Ovary (tissue), 9 donors: ENCODE data around the gene HYI. TPM values are rescaled to one million over a fixed set of nuclear protein-coding genes. Genes with fewer than 3 reads are reported as not detected.
"Not testable (repeated sequence)": the region's sequence is repeated elsewhere in the genome, so short reads cannot be mapped to it uniquely, and the experiment has no call there.

ENCODE experiments used
- DNase-seq, 5 donors: peaks; one replicate each; pipeline ENCODE4 v3.0.0-alpha.2; 2019 to 2020
- H3K27ac ChIP-seq, 2 donors: fragments of 200-600 bp; one replicate each; pipeline versions ENCODE4 v1.5.1 to v1.8.0; 2019 to 2022
- H3K27me3 ChIP-seq: fragments of 200-600 bp; one replicate; pipeline ENCODE4 v1.8.0; 2022
- H3K36me3 ChIP-seq: fragments of 200-600 bp; sonication (generic); one replicate; pipeline ENCODE4 v1.5.1; 2019
- H3K4me1 ChIP-seq: one replicate; pipeline ENCODE4 v1.8.1; 2013; ENCODE audit warnings: mild to moderate bottlenecking, moderate library complexity; ENCODE audit not compliant: insufficient read depth
- H3K4me3 ChIP-seq: fragments of 200-600 bp; sonication (generic); one replicate; pipeline ENCODE4 v1.5.1; 2017
- H3K9me3 ChIP-seq, 2 donors: fragments of 200-600 bp in 1 of 2; sonication (generic) in 1 of 2; one replicate each; pipeline versions ENCODE4 v1.5.1 to v1.8.1; 2013 to 2019; ENCODE audit warnings: mild to moderate bottlenecking in 1 of 2, moderate library complexity in 1 of 2
- EP300 ChIP-seq: sonication (generic); formaldehyde crosslinking; IDR thresholded peaks from one replicate; pipeline ENCODE4 v1.6.1; 2017; ENCODE audit warnings: antibody characterized with exemption
- POLR2A ChIP-seq: fragments of 450-650 bp; IDR thresholded peaks from one replicate; pipeline ENCODE4 v1.6.1; 2017; ENCODE audit warnings: antibody characterized with exemption, mild to moderate bottlenecking, moderate library complexity
- WGBS, 3 donors: extraction: QIAGEN DNeasy Blood & Tissue Kit in 1 of 3; methylation state at CpG; one replicate each; pipeline versions ENCODE4 v1.1.5 to v1.1.7; 2013 to 2017; 5-methylcytosine and 5-hydroxymethylcytosine counted together
- intact Hi-C, 4 donors: fragments of 100-400 bp; cut with DNase I; formaldehyde crosslinking; loops; one replicate each; pipeline versions ENCODE4 v1.11.0 to v1.15.1; 2022 to 2023
- polyA plus RNA-seq, 2 donors: library from polyadenylated mRNA; stranded (reverse); fragments of 200-250 nt in 1 of 2; fragments of 350-450 nt in 1 of 2; fragmentation: Illumina TruSeq in 1 of 2; extraction: RNeasy Lipid Tissue Mini Kit (QIAGEN cat#74804) in 1 of 2; gene quantifications; one replicate each; pipeline ENCODE4 v1.2.3, GENCODE V29; 2013 to 2014
- total RNA-seq, 7 donors: library from RNA; depleted of rRNA in 2 of 7; stranded (reverse); fragments of >200 nt in 2 of 7; fragmentation: NEBNext Ultra II Directional in 3 of 7; extraction: Animal tissue kit (Norgen Biotek cat#: 25700) in 3 of 7; gene quantifications; one replicate each; pipeline versions ENCODE4 v1.1.0 to v1.2.4, GENCODE V29; 2016 to 2023
- TF ChIP-seq, protein P1 (sequence below), 3 donors: fragments of 450-650 bp in 2 of 3; fragments of 200-600 bp in 1 of 3; IDR thresholded peaks; one replicate each; pipeline versions ENCODE4 v1.5.1 to v1.8.0; 2016 to 2022; ENCODE audit warnings: antibody characterized with exemption in 3 of 3, mild to moderate bottlenecking in 1 of 3
- donor health status: DM: no; HTN: no; CAD: no; lungs with moderate emphysema.
- donor health status: DM: no; HTN: no; CAD: no.
- donor health status: Bipolar disorder and iron deficiency.
- donor health status: DM: yes; HTN: yes; CAD: no.
- donor health status: DM: no; HTN: no; CAD: no.
- donor health status: DM: yes; HTN: yes; CAD: no.

The HYI gene
- total and polyA plus RNA-seq, 9 donors = 16.6 to 94.4 (median 77.2) TPM

DNA sequence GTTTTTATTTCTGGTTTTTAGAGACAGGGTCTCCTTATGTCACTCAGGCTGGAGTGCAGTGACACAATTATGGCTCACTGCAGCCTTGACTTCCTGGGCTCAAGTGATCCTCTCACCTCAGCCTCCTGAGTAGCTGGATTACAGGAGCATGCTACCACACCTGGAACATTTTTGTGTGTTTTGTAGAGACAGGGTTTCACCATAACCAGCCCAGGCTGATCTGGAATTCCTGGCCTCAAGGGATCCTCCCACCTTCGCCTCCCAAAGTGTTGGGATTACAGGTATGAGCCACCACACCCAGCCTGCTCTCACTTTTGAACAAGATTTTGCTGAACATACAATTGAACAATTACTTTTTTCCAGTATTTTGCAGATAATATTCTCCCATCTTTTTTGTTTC is 24.0 kb upstream of the HYI start:
- no peak for DNase-seq
- WGBS, 3 donors = 92 to 100% (median 97%) methylated on average over 1 of the region's 1 CpG
- Histone ChIP-seq H3K27me3 (no peaks in the 10 kb centered on the region), H3K4me1 (no peaks in the 10 kb centered on the region), H3K4me3 (no peak overlapping the region), H3K27ac (no peak overlapping the region), H3K36me3 (no peaks in the 10 kb centered on the region), H3K9me3 (no peaks in the 10 kb centered on the region)
- intact Hi-C loops = no loop called here
- TF ChIP-seq EP300 = no peak
- TF ChIP-seq, protein P1, sequence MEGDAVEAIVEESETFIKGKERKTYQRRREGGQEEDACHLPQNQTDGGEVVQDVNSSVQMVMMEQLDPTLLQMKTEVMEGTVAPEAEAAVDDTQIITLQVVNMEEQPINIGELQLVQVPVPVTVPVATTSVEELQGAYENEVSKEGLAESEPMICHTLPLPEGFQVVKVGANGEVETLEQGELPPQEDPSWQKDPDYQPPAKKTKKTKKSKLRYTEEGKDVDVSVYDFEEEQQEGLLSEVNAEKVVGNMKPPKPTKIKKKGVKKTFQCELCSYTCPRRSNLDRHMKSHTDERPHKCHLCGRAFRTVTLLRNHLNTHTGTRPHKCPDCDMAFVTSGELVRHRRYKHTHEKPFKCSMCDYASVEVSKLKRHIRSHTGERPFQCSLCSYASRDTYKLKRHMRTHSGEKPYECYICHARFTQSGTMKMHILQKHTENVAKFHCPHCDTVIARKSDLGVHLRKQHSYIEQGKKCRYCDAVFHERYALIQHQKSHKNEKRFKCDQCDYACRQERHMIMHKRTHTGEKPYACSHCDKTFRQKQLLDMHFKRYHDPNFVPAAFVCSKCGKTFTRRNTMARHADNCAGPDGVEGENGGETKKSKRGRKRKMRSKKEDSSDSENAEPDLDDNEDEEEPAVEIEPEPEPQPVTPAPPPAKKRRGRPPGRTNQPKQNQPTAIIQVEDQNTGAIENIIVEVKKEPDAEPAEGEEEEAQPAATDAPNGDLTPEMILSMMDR (IDR thresholded peaks at IDR 0.05) = no peak
- no peak for TF ChIP-seq POLR2A

DNA sequence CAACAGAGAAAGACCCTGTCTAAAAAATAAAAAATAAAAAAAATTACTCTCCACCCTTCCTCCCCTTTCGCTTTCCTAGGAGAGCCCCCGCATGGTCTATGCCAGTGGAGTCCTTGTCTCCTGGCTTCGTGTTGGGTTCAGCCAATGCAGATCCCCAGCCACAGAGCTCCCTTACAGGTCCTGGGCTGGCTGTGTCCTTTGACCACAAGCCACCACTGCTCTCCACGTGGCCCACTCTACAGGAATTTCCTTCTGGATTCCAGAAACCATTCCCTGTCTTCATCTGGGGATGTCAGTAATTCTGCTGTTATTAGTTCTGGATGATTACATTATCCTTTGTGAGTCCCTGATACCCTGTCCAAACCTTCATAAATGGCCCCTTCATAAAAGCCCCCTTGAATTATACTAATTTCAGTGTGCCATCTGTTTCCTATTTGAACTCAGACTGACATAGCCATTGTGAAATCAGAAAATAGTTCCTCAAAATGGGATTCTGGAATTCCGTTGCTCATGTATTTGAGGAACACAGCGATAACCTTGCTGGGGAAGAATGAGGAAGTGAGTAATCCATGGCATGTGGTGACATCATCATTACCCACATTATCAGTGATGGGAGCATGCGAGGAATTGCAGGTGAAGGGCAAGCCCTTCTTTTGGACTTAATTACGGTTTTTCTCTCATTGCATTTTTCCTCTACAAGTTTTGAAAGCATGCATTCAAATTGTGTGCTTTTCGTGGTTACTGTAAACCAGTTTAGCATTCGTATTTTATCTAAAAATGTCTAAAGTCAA is 22.1 kb upstream of the HYI start:
- intact Hi-C loops, H3K9me3 ChIP-seq, H3K36me3 ChIP-seq, H3K27ac ChIP-seq, H3K4me1 ChIP-seq, H3K27me3 ChIP-seq, DNase-seq, H3K4me3 ChIP-seq: not testable (repeated sequence)
- 33 to 40% (median 37%) methylated on average over 9 to 10 of the region's 10 CpGs for WGBS, 3 donors

DNA sequence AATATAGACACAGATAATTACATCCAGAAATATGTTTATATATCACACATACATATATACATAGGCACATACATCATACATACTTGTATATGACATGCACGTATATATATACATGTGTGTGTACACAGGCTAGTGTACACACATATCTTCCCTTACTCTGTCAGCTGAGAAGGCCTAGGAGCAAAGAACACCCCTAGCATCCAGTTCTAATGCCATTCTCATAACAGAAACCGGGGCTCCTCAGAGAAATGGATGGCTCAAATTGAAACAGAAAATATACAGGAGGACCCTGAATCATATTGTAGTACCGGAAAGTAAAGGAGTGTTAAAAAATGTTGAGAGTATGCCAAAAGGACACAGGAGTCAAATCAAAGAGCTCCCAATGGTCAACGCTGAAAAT is 19.7 kb upstream of the HYI start:
- H3K4me3 ChIP-seq = no peak overlapping the region
- intact Hi-C loops = no loop called here
- H3K36me3 ChIP-seq = no peaks in the 10 kb centered on the region
- TF ChIP-seq EP300 (no peak), POLR2A (no peak)
- TF ChIP-seq, protein P1 (IDR thresholded peaks at IDR 0.05) = no peak
- 60 to 69% (median 68%) methylated on average over 4 of the region's 4 CpGs for WGBS, 3 donors
- no peak for DNase-seq
- H3K27ac ChIP-seq = no peak overlapping the region
- H3K27me3 ChIP-seq = no peaks in the 10 kb centered on the region
- H3K4me1 ChIP-seq = no peaks in the 10 kb centered on the region
- H3K9me3 ChIP-seq = no peaks in the 10 kb centered on the region

DNA sequence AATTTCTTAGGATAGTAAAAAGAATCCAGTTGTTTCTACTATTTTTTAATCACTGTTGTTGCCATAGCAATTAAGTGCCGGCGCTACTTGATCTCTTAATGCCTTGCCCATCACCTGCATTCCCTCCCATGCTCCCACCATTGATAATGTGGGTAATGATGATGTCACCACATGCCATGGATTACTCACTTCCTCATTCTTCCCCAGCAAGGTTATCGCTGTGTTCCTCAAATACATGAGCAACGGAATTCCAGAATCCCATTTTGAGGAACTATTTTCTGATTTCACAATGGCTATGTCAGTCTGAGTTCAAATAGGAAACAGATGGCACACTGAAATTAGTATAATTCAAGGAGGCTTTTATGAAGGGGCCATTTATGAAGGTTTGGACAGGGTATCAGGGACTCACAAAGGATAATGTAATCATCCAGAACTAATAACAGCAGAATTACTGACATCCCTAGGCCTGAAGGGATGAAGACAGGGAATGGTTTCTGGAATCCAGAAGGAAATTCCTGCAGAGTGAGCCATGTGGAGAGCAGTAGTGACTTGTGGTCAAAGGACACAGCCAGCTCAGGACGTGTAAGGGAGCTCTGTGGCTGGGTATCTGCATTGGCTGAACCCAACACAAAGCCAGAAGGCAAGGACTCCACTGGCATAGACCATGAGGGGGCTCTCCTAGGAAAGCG is 18.9 kb upstream of the HYI start:
- H3K36me3 ChIP-seq, H3K9me3 ChIP-seq, DNase-seq, H3K27me3 ChIP-seq, H3K4me3 ChIP-seq, H3K27ac ChIP-seq, H3K4me1 ChIP-seq, intact Hi-C loops: not testable (repeated sequence)
- 25 to 41% (median 35%) methylated on average over 5 to 6 of the region's 6 CpGs for WGBS, 3 donors

DNA sequence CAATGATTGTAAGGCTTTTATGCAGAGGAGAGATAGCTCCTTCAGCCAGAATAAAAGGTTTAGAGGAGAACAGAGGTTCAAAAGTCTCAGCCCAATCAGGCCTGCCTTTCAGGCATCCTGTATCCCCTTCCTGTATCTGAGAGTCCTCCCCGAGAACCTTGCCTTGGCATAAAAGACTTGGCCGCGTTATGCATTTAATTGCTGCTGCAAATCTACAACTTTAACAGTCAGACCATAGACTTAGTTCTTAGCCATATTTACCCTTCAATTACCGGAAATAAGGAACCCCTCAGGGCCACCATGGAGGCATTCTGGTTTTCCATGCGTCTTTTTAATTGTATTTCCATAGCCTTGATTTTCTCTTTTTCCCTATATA is 18.3 kb upstream of the HYI start:
- no peaks in the 10 kb centered on the region for H3K27me3 ChIP-seq
- no peak overlapping the region for H3K27ac ChIP-seq
- H3K36me3 ChIP-seq = no peaks in the 10 kb centered on the region
- no peak for DNase-seq
- no peak overlapping the region for H3K4me3 ChIP-seq
- intact Hi-C loops = no loop called here
- H3K9me3 ChIP-seq = no peaks in the 10 kb centered on the region
- WGBS, 3 donors = 63 to 82% (median 76%) methylated on average over 5 of the region's 5 CpGs
- H3K4me1 ChIP-seq = no peaks in the 10 kb centered on the region
- TF ChIP-seq POLR2A = no peak
- TF ChIP-seq, protein P1 (IDR thresholded peaks at IDR 0.05) = no peak
- no peak for TF ChIP-seq EP300
